H9 (cell line): Measurements from ENCODE around the gene DHH. TPM values are rescaled to one million over a fixed set of nuclear protein-coding genes. Genes with fewer than 3 reads are reported as not detected.
A peak's percentile ranks its signal among the peaks of the same experiment; 100 is the strongest.

Source experiments
- DNase-seq: peaks from one replicate; pipeline ENCODE4 v3.0.0-alpha.2; 2017
- H2AFZ ChIP-seq: one replicate; pipeline ENCODE4 v1.6.1; 2013; ENCODE audit warnings: mild to moderate bottlenecking, low read length, control low read depth, moderate library complexity
- H2AK5ac ChIP-seq: 2 replicates; pipeline ENCODE4 v1.6.1; 2013; ENCODE audit warnings: low read length, control low read depth, mixed read lengths; ENCODE audit not compliant: insufficient read length
- H2BK120ac ChIP-seq: one replicate; pipeline ENCODE4 v1.6.1; 2013; ENCODE audit warnings: low read depth, mild to moderate bottlenecking, low read length, control low read depth, inconsistent platforms; ENCODE audit not compliant: poor library complexity, severe bottlenecking
- H2BK12ac ChIP-seq: 2 replicates; pipeline ENCODE4 v1.6.1; 2013; ENCODE audit warnings: low read length, control low read depth, mixed read lengths, low read depth; ENCODE audit not compliant: insufficient read length
- H2BK15ac ChIP-seq: 2 replicates; pipeline ENCODE4 v1.6.1; 2013; ENCODE audit warnings: low read depth, low read length, control low read depth
- H2BK20ac ChIP-seq: one replicate; pipeline ENCODE4 v1.6.1; 2013; ENCODE audit warnings: low read depth, mild to moderate bottlenecking, low read length, control low read depth, inconsistent platforms; ENCODE audit not compliant: poor library complexity, severe bottlenecking
- H2BK5ac ChIP-seq: 2 replicates; pipeline ENCODE4 v1.6.1; 2013; ENCODE audit warnings: low read length, control low read depth, mixed read lengths; ENCODE audit not compliant: insufficient read length
- H3K14ac ChIP-seq: 2 replicates; pipeline ENCODE4 v1.6.1; 2013; ENCODE audit warnings: low read length, control low read depth; ENCODE audit not compliant: insufficient read depth
- H3K18ac ChIP-seq: 2 replicates; pipeline ENCODE4 v1.6.1; 2013; ENCODE audit warnings: low read depth, mild to moderate bottlenecking, mixed read lengths, low read length, control low read depth; ENCODE audit not compliant: insufficient read length
- H3K23ac ChIP-seq: 2 replicates; pipeline ENCODE4 v1.6.1; 2013; ENCODE audit warnings: low read length, control low read depth, mixed read lengths, low read depth; ENCODE audit not compliant: insufficient read length
- H3K23me2 ChIP-seq: 2 replicates; pipeline ENCODE4 v1.6.1; 2013; ENCODE audit warnings: low read depth, mild to moderate bottlenecking, mixed read lengths, low read length, control low read depth; ENCODE audit not compliant: insufficient read length, poor library complexity, severe bottlenecking
- H3K27ac ChIP-seq: 2 replicates; pipeline ENCODE4 v1.5.1; 2013; ENCODE audit warnings: low read length, control low read depth, mixed read lengths, low read depth; ENCODE audit not compliant: insufficient read length
- H3K27me3 ChIP-seq: 2 replicates; pipeline ENCODE4 v1.6.1; 2013; ENCODE audit warnings: low read length, control low read depth, inconsistent platforms; ENCODE audit not compliant: insufficient read depth
- H3K4ac ChIP-seq: 2 replicates; pipeline ENCODE4 v1.6.1; 2013; ENCODE audit warnings: low read depth, mild to moderate bottlenecking, control low read depth, inconsistent platforms, low read length, moderate library complexity
- H3K4me1 ChIP-seq: 2 replicates; pipeline ENCODE4 v1.6.1; 2013; ENCODE audit warnings: low read length, control low read depth, inconsistent platforms; ENCODE audit not compliant: insufficient read depth
- H3K4me2 ChIP-seq: 2 replicates; pipeline ENCODE4 v1.6.1; 2013; ENCODE audit warnings: low read length, control low read depth, mixed read lengths; ENCODE audit not compliant: insufficient read length, insufficient read depth
- H3K56ac ChIP-seq: 2 replicates; pipeline ENCODE4 v1.6.1; 2013; ENCODE audit warnings: low read depth, mild to moderate bottlenecking, mixed read lengths, low read length, control low read depth; ENCODE audit not compliant: insufficient read length
- H3K79me1 ChIP-seq: 2 replicates; pipeline ENCODE4 v1.6.1; 2013; ENCODE audit warnings: low read depth, mild to moderate bottlenecking, moderate library complexity, low read length, control low read depth, inconsistent platforms; ENCODE audit not compliant: insufficient read depth, poor library complexity, severe bottlenecking
- H3K79me2 ChIP-seq: 2 replicates; pipeline ENCODE4 v1.6.1; 2013; ENCODE audit warnings: low read length, control low read depth, inconsistent platforms; ENCODE audit not compliant: insufficient read depth
- H3K9ac ChIP-seq: 2 replicates; pipeline ENCODE4 v1.6.1; 2013; ENCODE audit warnings: low read length, control low read depth, mixed read lengths; ENCODE audit not compliant: insufficient read length; ENCODE audit errors: extremely low read depth
- H3K9me3 ChIP-seq: one replicate; pipeline ENCODE4 v1.6.1; 2013; ENCODE audit warnings: low read depth, low read length, inconsistent platforms; ENCODE audit not compliant: control insufficient read depth
- H3T11ph ChIP-seq: one replicate; pipeline ENCODE4 v1.6.1; 2013; ENCODE audit warnings: mild to moderate bottlenecking, low read length, control low read depth, inconsistent platforms
- H4K20me1 ChIP-seq: one replicate; pipeline ENCODE4 v1.6.1; 2013; ENCODE audit not compliant: control insufficient read depth, insufficient read length, insufficient read depth
- H4K5ac ChIP-seq: 2 replicates; pipeline ENCODE4 v1.6.1; 2013; ENCODE audit warnings: low read depth, mild to moderate bottlenecking, mixed read lengths, low read length, control low read depth; ENCODE audit not compliant: insufficient read length
- H4K8ac ChIP-seq: replicated peaks from 2 replicates; pipeline ENCODE4 v1.6.1; 2013; ENCODE audit warnings: low read length, control low read depth, mixed read lengths, low read depth; ENCODE audit not compliant: insufficient read length
- H4K91ac ChIP-seq: 2 replicates; pipeline ENCODE4 v1.6.1; 2013; ENCODE audit warnings: low read depth, mild to moderate bottlenecking, moderate library complexity, mixed read lengths, low read length, control low read depth; ENCODE audit not compliant: insufficient read length
- H3K27ac Mint-ChIP-seq, 3 experiments: 2 replicates in 2 of 3; 3 replicates in 1 of 3; pipeline ENCODE4 v1.8.0; 2020 to 2021; ENCODE audit warnings: mixed read lengths in 3 of 3, mild to moderate bottlenecking in 1 of 3, moderate library complexity in 1 of 3
- H3K27me3 Mint-ChIP-seq: 2 replicates; pipeline ENCODE4 v1.8.0; 2021; ENCODE audit warnings: low read depth, mild to moderate bottlenecking, moderate library complexity, mixed read lengths
- H3K36me3 Mint-ChIP-seq, 3 experiments: 2 replicates in 2 of 3; 3 replicates in 1 of 3; pipeline ENCODE4 v1.8.0; 2020 to 2021; ENCODE audit warnings: low read depth in 3 of 3, mixed read lengths in 3 of 3; ENCODE audit not compliant: insufficient read depth in 1 of 3
- H3K4me1 Mint-ChIP-seq, 2 experiments: 2 replicates each; pipeline ENCODE4 v1.8.0; 2020; ENCODE audit warnings: mixed read lengths in 2 of 2
- H3K4me3 Mint-ChIP-seq, 2 experiments: 2 replicates in 1 of 2; 3 replicates in 1 of 2; pipeline ENCODE4 v1.8.0; 2020 to 2021; ENCODE audit warnings: mild to moderate bottlenecking in 2 of 2, mixed read lengths in 2 of 2, moderate library complexity in 1 of 2
- H3K9me3 Mint-ChIP-seq, 2 experiments: 2 replicates in 1 of 2; 3 replicates in 1 of 2; pipeline ENCODE4 v1.8.0; 2020; ENCODE audit warnings: mild to moderate bottlenecking in 2 of 2, mixed read lengths in 2 of 2, moderate library complexity in 1 of 2
- CTCF ChIP-seq: fragments of 200-600 bp; sonication (generic); conservative IDR thresholded peaks from 3 replicates; pipeline ENCODE4 v1.8.0; 2021; ENCODE audit warnings: antibody characterized with exemption, mild to moderate bottlenecking
- WGBS: extraction: QIAGEN DNeasy Blood & Tissue Kit; methylation state at CpG from one replicate; pipeline ENCODE4 v1.1.7; 2013; ENCODE audit warnings: missing lambda C conversion rate, low lambda C conversion rate, mixed read lengths; ENCODE audit not compliant: insufficient read length; ENCODE audit errors: extremely low coverage; 5-methylcytosine and 5-hydroxymethylcytosine counted together
- total RNA-seq: library from RNA; stranded (reverse); gene quantifications from 2 replicates; pipeline ENCODE4 v1.2.1, GENCODE V29; 2021

DHH gene
- total RNA-seq, 1 experiment from 2014 or later, result 0.20 TPM

DNA sequence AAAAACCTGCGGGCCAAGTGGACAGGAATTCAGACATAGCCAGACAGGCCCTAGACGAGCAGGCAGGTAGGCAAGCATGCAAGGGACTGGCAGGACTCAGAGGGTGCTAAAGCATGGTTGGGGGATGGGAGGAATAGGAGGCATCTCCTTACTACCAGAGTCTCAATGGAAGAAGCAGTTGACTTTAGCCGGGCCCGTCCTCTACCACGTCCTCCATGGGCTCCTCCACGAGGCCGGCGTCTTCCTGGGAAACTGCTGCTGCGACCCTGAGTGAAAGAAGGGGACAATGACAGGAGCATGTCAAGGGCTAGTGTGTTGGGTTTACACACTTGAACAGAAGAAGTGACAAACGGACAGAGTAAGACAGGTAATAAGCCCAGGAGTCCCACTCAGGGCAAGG, 45.6 kb downstream of the DHH start:
- Histone ChIP-seq H2AK5ac (no peak overlapping the region), H3K27ac (no peak overlapping the region), H4K5ac (no peak overlapping the region), H4K91ac (no peak overlapping the region), H3K9me3 (no peaks in the 10 kb centered on the region), H3K18ac (no peak overlapping the region), H3T11ph (no peak overlapping the region), H3K56ac (no peak overlapping the region), H2BK12ac (no peak overlapping the region), H2AFZ (no peak overlapping the region), H3K23ac (no peak overlapping the region), H3K79me1 (no peaks in the 10 kb centered on the region), H3K9ac (no peak overlapping the region), H3K23me2 (no peaks in the 10 kb centered on the region), H3K4me2 (no peak overlapping the region), H3K79me2 (no peaks in the 10 kb centered on the region), H2BK15ac (no peak overlapping the region), H2BK5ac (no peak overlapping the region), H4K8ac (no peak overlapping the region), H3K4me1 (no peaks in the 10 kb centered on the region), H3K27me3 (no peaks in the 10 kb centered on the region), H3K14ac (no peak overlapping the region), H2BK20ac (no peak overlapping the region), H2BK120ac (no peak overlapping the region), H4K20me1 (no peaks in the 10 kb centered on the region), H3K4ac (no peak overlapping the region)
- peaks cover 76 to 97% (median 97%) of the 10 kb centered on the region in 3 experiments for H3K36me3 Mint-ChIP-seq
- no CpG with 5 or more reads among the region's 10 CpGs for WGBS
- H3K27me3 Mint-ChIP-seq, result no peaks in the 10 kb centered on the region
- TF ChIP-seq CTCF, result no peak
- peak overlapping the region in 1 of 3 experiments; percentile 70; a peak in 1 of 7 replicates for H3K27ac Mint-ChIP-seq
- H3K9me3 Mint-ChIP-seq, result no peaks in the 10 kb centered on the region
- H3K4me3 Mint-ChIP-seq, result no peak overlapping the region; a peak in 1 of 5 replicates
- no peaks in the 10 kb centered on the region for H3K4me1 Mint-ChIP-seq
- DNase-seq, result no peak
